HG02884 (cell line): ENCODE results near the gene ARID3C.
A peak's percentile ranks its signal among the peaks of the same experiment; 100 is the strongest.
"Not testable (repeated sequence)": the region's sequence is repeated elsewhere in the genome, so short reads cannot be mapped to it uniquely, and the experiment has no call there.

Experiments
- ATAC-seq: cut with Tn5 transposase; IDR thresholded peaks from one replicate; pipeline ENCODE4 v1.9.1; 2021; ENCODE audit warnings: mild to moderate bottlenecking, moderate library complexity; ENCODE audit not compliant: unreplicated experiment

The ARID3C gene

GRCh38 chr9:34652602-34653000 lies 23.7 kb upstream of the ARID3C start:
- ATAC-seq, result no peak

DNA sequence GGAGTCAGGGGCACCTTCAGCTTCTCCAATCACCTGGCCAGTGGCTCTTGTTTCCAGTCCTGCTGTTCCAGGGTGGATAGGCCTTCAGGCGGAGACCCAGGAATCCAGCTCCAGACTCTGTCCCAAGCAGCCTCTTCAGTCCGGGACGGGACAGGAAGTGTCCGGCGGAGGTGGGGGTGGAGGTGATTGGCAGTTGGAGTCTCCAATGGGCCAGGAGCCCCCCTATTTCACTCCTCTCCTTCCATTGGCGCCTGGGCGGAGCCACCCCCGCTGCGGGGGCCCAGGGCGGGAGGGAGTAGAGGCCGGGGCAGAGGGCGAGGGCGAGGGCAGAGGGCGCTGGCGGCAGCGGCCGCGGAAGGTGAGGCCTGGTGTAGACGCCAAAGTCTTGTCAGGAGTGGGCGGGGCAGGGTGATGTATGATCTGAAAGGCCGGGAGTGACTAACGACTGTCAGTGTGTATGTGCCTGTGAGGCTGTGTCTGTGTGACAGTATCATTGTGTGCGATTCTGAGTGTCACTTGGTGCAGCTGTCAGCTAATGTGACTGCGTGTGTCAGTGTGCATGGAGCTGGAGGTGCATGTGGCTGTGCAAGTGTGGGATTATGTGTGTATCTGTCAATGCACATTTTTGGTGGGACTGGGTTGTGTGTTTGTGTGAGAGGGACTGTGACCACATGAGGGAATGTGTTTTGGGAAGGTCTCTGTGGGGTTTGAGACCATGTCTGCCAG lies 23.2 kb upstream of the ARID3C start, which contains the start of gene IL11RA:
TSS of gene IL11RA (plus strand) at position 310 of the 726 bp plus-strand sequence. CDS start 3,033 bp downstream, outside the sequence.
- ATAC-seq, result no peak

DNA sequence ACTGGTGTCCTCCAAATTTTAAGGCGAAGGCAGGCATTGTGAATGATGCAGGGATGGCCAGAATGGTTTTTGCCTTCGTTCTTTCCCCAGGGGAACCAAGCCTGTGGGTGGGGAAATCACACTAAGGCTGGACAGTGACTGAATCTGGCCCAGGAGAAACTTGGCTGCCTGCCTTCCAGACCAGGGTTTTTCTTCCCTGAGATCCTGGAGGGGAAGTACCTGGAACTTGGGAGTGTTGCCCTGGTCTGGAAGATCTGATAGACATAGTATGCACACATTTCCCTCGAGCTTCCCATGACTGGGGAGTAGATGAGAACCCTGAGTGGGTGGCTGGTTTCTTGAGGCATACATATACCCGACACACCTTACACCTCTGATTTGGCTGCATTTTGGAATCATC lies 22.5 kb upstream of the ARID3C start:
- ATAC-seq, result no peak

DNA sequence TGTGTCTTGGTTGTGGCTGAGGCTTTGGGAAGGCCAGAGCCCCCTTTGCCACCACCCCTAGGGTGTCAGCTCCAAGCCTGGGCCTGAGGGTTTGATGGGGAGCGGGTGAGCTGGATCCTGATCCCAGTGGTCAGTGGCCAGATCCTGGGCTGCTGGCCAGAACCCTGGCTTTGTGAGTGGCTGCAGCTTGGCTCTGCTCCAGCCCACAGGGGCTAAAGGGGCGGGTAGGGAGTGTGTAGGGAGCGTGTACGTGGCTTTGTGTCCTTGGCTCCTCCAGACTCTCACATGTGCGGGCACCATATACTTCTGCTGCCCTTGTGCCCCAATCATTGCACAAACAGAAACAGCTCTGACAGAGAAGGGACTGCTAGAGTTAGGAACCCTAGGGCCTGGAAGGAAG lies 21.9 kb upstream of the ARID3C start:
- ATAC-seq, result no peak

- no peak for ATAC-seq
These were observed 19.8 kb upstream of the ARID3C start for GRCh38 chr9:34648673-34649072.

DNA sequence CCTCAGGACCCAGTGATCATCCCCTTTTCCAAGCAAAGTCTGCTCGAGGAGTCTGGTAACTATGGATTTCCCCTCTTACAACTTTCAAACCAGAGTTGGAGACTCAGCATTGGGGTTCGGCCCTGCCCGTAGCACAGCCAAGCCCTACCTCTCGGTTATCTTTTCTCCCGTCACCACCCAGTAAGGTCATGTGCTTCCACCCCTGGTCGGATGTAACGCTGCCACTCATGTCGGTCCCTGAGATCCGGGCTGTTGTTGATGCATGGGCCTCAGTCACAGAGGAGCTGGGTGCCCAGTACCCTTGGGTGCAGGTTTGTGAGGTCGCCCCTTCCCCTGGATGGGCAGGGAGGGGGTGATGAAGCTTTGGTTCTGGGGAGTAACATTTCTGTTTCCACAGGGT lies 18.8 kb upstream of the ARID3C start:
- ATAC-seq, result no peak

DNA sequence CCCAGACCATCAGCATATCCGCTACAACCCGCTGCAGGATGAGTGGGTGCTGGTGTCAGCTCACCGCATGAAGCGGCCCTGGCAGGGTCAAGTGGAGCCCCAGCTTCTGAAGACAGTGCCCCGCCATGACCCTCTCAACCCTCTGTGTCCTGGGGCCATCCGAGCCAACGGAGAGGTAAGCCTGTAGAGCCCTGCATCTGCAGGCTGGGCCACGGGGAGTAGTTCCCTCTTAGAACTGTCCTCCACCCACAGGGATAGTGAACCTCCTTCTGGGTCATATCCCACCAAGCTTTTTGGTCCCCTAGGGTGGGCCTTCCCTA lies 18.2 kb upstream of the ARID3C start:
- no peak for ATAC-seq

DNA sequence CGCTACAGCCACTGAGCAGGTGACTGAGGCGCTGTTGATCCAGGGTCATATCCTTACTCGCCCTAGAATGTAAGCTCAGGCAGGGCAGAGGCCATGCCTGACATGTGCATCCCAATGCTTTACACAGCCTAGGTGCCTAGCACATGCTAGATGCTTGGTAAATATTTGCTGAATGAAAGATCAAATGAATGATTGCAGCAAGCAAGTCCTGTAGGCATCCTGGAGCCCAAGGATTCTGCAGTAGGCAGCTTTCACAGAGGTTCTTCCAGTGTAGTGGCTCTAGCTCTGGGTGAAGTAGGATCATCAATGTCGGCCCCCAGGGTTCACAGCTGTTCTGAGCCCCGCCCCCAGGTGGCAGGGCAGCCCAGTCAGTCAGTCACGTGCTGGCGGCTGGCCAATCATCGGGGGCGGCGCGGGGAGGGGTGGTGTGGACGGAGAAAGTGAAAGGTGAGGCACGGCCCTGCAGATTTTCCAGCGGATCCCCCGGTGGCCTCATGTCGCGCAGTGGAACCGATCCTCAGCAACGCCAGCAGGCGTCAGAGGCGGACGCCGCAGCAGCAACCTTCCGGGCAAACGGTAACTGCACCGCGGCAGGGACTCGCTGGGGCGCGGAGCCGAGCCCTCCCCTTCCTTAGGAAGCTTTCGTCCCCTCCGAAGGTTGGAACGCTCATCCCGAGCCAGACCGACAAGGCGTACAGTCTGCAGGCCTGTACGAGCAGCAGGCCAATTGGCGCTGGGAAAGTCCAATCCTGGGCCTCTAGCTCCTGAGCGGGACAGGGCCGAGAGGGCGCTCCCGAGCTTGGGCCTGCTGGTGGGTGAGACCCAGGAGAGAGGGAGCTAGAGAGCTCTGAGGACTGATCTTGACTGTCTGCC lies 17.6 kb upstream of the ARID3C start, which contains the start of gene GALT:
TSS of gene GALT (plus strand) at position 465 of the 873 bp plus-strand sequence. CDS start at position 495, 30 bp downstream.
- ATAC-seq, result peak; percentile 87

- ATAC-seq, result no peak
These were observed 16.0 kb upstream of the ARID3C start for GRCh38 chr9:34644766-34645314.

DNA sequence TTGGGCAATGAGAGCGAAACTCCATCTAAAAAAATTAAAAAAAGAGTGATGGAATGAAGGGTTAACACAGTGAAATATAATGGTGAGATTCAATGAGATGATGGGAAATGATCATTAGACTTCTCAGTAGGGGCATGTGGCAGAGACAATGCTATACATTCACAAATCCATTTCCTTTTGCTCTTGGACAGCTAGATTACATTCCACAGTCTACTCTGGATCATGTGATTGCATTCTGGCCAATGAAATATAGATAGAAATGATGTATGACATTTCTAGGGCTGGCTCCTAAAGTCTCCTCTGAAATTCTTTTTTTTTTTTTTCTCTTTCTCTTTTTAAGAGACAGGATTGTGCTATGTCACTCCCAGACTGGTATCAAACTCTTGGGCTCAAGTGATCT lies 13.8 kb upstream of the ARID3C start:
- no peak for ATAC-seq

- ATAC-seq, result not testable (repeated sequence)
These were observed 10.5 kb upstream of the ARID3C start for GRCh38 chr9:34639322-34639721.

DNA sequence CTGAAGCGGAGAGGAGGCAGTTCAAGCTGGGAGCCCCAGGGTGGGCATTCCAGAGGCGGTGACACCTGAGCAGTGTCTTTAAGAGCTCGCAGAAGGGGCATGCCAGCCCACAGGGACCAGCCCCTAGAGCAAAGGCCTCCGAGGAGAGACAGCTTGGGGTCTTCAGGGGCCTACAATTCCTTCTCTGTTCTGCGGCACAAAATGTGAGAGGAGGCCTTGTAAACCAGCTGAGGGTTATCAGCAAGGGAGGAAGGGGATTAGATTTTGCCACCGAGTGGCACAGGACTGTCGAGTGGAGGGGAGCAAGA lies 9.2 kb upstream of the ARID3C start:
- ATAC-seq, result no peak

GRCh38 chr9:34637356-34638137 lies 8.7 kb upstream of the ARID3C start, which contains the start of gene SIGMAR1:
TSS of gene SIGMAR1 (minus strand) at chr9:34637787. CDS start at chr9:34637697, 90 bp downstream.
- peak; percentile 91 for ATAC-seq

DNA sequence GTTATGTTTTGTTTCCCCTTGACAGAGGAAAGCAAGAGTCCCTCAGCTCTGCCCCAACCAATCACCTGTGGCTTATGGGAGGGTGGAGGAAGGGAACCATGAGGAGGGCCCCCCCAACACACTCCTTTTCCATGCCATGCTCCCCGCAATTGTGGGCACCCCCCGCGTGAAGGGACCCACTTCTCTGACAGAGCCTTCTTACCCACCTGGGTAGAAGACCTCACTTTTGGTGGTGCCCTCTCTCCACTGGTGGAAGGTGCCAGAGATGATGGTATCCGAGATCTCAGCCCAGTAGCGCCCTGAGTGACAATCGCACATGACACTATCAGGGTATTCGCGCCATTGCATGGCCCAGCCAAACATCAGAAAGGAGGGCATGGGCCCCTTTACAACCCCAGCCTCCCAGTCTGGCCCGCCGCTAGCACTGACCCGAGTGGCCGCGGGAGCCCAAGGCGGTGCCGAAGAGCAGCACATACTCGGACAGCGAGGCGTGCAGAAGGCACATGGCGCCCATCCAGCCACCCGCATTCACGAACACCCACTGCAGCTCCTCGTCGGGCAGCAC lies 8.0 kb upstream of the ARID3C start:
- no peak for ATAC-seq

DNA sequence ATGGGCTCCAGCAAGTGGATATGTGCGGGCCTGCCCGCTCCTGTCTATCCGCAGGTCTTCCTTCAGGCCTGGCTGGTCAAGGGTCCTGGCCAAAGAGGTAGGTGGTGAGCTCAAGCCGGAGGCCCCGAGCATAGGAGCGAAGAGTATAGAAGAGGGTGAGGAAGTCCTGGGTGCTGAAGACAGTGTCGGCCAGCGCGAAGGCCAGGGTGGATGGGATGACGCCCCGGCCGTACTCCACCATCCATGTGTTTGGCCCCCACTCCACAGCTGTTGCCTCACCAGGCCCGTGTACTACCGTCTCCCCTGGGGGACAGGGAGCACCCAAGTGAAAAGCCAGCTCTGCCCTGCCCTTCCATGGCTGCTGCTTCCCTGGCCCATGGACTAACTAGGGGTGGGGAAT lies 6.7 kb upstream of the ARID3C start:
- ATAC-seq, result no peak

- no peak for ATAC-seq
These were observed 5.8 kb upstream of the ARID3C start for GRCh38 chr9:34634551-34635248.

GRCh38 chr9:34633851-34634550 lies 5.1 kb upstream of the ARID3C start:
- ATAC-seq, result no peak

- ATAC-seq, result no peak
These were observed 4.3 kb upstream of the ARID3C start for GRCh38 chr9:34633166-34633565.

- ATAC-seq, result no peak
These were observed 1.7 kb upstream of the ARID3C start for GRCh38 chr9:34630402-34631154.
